ENCODE results near the gene FLAD1.

FLAD1 gene

DNA sequence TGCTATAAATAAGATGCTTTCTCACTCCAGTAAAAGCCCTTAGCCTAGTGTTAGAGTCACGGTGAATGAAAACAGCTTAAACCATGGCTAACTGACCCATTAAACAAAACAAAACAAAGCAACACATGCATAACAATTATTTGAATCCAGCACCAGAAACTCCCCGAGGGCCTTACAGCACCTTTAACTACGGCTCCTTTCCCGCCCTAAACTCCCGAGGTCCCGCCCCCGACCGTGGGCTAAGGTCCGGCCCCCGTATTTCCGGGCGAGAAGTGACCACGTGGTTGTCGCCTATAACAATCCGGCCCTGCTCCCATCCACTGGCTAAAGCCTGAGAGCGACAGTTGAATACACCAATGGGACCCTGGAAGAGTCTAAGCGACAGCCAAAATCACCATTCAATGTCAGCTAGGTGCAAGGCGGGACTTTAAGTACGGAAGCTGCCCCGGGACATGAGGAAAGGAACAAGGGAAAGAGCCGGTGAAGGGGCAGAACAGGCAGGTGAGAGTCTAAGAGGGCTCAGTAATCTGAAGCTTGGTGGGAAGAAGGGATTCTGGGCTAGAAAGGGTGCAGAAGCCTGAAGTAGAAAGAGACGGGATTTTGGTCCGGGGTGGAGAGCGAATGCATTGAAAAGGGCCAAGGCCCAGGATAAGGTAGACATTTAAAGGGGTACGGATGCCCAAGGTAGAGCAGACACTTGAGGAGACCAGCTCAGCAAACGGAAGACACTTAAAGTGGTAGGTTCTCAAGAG lies at the start of gene FLAD1:
Gene FLAD1, plus strand, starts transcription at position 448 of the 752 bp plus-strand sequence. CDS start 351 bp downstream, outside the sequence.
- DNase-seq (ENCODE audit: insufficient read length, low spot score) (peak; percentile 92), FAIRE-seq (no peak)
- peak; percentile 17; the same call in 1 of the 2 replicates for TF ChIP-seq POLR2A (IDR thresholded peaks at IDR 0.05; ENCODE audit: low read depth, low read length)

DNA sequence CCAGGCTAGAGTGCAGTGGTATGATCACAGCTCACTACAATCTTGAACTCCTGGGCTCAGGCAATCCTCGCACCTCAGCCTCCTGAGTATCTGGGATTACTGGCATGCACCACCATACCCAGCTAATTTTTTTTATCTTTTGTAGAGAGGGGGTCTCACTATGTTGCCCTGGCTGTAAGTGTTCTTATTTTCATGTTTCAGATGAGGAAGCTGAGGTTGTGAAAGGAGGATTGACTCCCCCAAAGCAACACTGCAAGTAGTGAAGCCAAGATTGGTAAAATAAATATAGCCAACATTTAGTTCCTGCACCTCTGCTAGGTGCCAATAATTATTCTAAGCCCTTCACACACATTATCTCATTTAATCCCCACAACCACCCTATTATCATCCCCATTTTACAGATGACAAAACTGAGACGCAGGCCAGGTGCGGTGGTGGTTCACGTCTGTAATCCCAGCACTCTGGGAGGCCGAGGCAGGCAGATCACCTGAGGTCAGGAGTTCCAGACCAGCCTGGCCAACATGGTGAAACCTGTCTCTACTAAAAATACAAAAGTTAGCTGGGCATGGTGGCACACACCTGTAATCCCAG lies 48.7 kb upstream of the FLAD1 start:
- no peak for DNase-seq (ENCODE audit: insufficient read length, low spot score)
- FAIRE-seq: no peak
- no peak for TF ChIP-seq POLR2A (IDR thresholded peaks at IDR 0.05; ENCODE audit: low read depth, low read length)

DNA sequence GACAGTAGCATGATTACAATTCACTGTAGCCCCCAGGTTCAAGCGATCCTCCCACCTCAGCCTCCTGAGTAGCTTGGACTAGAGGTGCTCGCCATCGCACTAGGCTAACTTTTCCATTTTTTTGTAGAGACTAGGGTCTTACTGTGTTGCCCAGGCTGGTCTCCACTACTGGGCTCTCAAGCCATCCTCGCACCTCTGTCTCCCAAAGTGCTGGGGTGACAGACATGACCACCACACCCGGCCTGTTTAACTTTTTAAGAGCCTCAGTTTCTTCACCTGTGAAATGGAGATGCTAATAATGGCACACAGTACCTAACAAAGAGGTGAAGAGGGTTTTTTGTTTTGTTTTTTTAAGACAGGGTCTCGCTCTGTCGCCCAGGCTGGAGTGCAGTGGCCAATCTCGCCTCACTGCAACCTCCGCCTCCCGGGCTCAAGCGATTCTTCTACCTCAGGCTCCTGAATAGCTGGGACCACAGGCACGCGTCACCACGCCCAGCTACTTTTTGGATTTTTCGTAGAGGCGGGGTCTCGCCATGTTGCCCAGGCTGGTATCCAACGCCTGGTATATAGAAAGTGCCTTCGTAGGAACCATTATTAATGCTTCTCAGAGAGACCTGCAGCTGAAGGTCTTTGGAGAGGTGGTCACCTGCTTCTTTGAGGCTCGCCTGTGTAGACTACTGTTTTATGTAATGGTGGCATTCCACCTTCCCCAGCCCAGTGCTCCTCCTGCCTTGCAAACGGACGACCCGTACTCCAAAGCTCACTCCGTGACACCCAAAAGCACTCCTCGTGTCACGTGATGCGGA lies 47.2 kb upstream of the FLAD1 start:
- DNase-seq (ENCODE audit: insufficient read length, low spot score) (no peak), FAIRE-seq (no peak)
- no peak for TF ChIP-seq POLR2A (IDR thresholded peaks at IDR 0.05; ENCODE audit: low read depth, low read length)

- peak; percentile 83 for TF ChIP-seq POLR2A (IDR thresholded peaks at IDR 0.05; ENCODE audit: low read depth, low read length)
- DNase-seq (ENCODE audit: insufficient read length, low spot score) (peak; percentile 89), FAIRE-seq (no peak)
These were observed 46.5 kb upstream of the FLAD1 start, which contains the start of gene PMVK for GRCh38 chr1:154936555-154937084. Gene PMVK, minus strand, starts transcription at chr1:154936719. Its CDS starts 34 bp downstream, at chr1:154936685.

- DNase-seq (ENCODE audit: insufficient read length, low spot score): peak; percentile 87
- no peak for FAIRE-seq
- peak; percentile 13; the same call in 1 of the 2 replicates for TF ChIP-seq POLR2A (IDR thresholded peaks at IDR 0.05; ENCODE audit: low read depth, low read length)
These were observed 45.8 kb upstream of the FLAD1 start for GRCh38 chr1:154937085-154937987.

GRCh38 chr1:154937988-154938386 lies 45.2 kb upstream of the FLAD1 start:
- TF ChIP-seq POLR2A (IDR thresholded peaks at IDR 0.05; ENCODE audit: low read depth, low read length): no peak
- FAIRE-seq (no peak), DNase-seq (ENCODE audit: insufficient read length, low spot score) (no peak)

DNA sequence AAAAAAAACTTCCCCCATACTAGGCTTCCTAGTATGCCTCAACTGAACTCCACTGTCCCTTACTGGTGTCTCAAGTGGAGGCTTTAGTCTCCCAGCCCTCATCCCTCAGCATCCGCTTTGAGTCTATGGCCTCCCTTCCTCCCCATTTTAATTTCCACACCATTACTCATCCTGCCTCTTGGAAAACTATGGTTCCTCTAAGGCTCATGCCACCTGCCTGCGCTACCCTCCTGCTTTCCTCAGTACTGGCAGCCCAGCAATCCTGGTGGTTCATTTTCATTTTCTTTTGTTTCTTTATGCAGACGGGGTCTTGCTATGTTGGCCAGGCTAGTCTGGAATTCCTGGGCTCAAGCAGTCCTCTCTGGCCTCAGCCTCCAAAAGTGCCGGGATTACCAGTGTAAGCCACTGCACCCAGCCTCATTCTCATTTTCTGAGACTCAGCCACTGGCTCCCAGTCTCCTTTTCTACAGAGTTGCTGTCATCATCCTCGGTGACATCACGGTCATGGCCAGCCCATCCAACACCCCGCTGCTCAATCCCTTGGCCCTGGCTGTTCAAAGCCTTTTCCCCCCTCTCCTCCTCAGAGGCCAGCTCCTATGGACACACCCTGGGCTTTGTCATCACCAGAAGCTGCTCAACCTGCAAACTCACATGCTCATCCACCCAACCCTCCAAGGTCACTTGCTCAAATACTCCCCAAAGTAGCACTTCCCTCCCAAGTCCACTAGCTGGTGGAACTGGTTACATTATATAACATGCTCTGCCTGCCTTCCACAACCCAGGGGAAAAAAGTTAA lies 44.3 kb upstream of the FLAD1 start:
- no peak for DNase-seq (ENCODE audit: insufficient read length, low spot score)
- no peak for TF ChIP-seq POLR2A (IDR thresholded peaks at IDR 0.05; ENCODE audit: low read depth, low read length)
- no peak for FAIRE-seq

GRCh38 chr1:154940213-154940560 lies 43.0 kb upstream of the FLAD1 start:
- FAIRE-seq: no peak
- no peak for DNase-seq (ENCODE audit: insufficient read length, low spot score)
- TF ChIP-seq POLR2A (IDR thresholded peaks at IDR 0.05; ENCODE audit: low read depth, low read length): no peak

DNA sequence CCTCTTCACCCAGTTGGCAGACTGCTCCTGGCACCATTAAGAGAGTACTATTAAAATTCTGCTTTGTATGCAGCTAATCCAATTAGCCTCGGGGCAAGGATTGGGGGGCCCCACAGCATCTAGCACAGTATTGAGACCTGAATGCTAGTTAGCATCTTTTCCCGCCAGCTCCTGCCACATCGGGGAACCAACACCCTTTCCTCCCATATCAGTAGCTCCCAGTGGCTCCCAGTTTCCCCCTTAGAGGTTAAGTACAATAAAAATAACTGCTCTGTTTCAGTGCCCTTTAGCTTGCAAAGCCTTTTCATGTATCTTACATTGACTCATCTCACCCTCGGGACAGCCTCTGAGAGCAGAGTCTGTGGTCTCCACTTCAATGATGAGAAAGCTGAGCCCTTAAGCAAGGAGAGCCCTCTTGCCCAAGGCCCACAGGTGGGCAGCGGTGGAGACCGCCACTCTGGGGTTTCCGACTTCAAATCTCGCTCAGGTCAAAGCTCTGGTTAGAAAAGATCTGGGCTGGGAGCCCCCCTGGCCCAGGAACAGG lies 42.4 kb upstream of the FLAD1 start:
- TF ChIP-seq POLR2A (IDR thresholded peaks at IDR 0.05; ENCODE audit: low read depth, low read length): no peak
- FAIRE-seq (no peak), DNase-seq (ENCODE audit: insufficient read length, low spot score) (no peak)

DNA sequence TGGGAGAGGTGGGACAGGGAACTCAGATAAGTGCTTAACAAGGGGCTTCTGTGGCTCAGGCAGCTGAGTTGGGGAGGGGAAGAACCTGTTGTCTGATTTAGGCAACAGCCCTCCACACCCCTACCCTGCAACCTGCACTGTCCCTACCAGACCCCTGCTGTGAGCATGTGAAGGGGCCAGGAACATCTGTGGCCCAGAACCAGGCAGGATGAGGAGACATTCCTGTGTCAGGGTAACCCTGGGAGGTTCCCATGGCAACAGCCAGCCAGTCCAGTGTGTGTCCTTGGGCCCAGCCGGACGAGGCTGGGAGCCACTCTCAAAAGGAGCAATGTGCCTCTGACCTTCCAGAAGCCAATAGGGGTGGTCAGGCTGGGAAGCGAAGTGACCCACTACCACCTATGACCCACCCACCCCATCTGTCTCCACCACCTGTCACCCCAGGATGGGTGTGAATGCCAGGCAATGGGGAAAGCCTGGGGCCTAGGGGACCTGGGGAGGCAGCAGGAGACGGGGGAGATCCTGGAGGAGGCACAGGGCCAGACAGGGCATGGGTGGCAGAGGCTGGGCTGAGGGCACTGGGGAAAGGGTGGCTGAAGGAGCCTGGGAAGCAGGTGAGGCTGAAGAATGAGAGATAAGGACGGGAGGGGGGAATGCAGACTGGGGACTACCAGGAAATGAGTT lies 41.7 kb upstream of the FLAD1 start:
- no peak for DNase-seq (ENCODE audit: insufficient read length, low spot score)
- FAIRE-seq: no peak

GRCh38 chr1:154943649-154944400 lies 39.3 kb upstream of the FLAD1 start:
- FAIRE-seq: no peak
- DNase-seq (ENCODE audit: insufficient read length, low spot score): no peak

More for the DNA sequence above, 41.7 kb upstream of the FLAD1 start:
- TF ChIP-seq POLR2A (IDR thresholded peaks at IDR 0.05; ENCODE audit: low read depth, low read length): no peak

More at GRCh38 chr1:154943649-154944400, 39.3 kb upstream of the FLAD1 start:
- no peak for TF ChIP-seq POLR2A (IDR thresholded peaks at IDR 0.05; ENCODE audit: low read depth, low read length)

Data from H54 (cell line).